Stomach (tissue), 9 donors: ENCODE measurements around the gene BABAM1. TPM values are rescaled to one million over a fixed set of nuclear protein-coding genes. Genes with fewer than 3 reads are reported as not detected.
A peak's percentile ranks its signal among the peaks of the same experiment; 100 is the strongest.

Source experiments
- DNase-seq, 2 donors: peaks; one replicate each; pipeline versions ENCODE4 v3.0.0 to v3.0.0-alpha.2; 2013 to 2019
- H3K27ac ChIP-seq, 5 donors: fragments of 200-600 bp in 4 of 5; sonication (generic) in 4 of 5; one replicate each; pipeline ENCODE4 v1.5.1; 2013 to 2019; ENCODE audit warnings: mild to moderate bottlenecking in 1 of 5, moderate library complexity in 1 of 5
- H3K27me3 ChIP-seq, 3 donors: fragments of 200-600 bp; sonication (generic); one replicate each; pipeline ENCODE4 v1.5.1; 2017 to 2019; ENCODE audit warnings: mixed run types in 1 of 3
- H3K36me3 ChIP-seq, 4 donors: fragments of 200-600 bp; sonication (generic); 1 replicate in 3 of 4; 2 replicates in 1 of 4; pipeline ENCODE4 v1.5.1; 2016 to 2019
- H3K4me1 ChIP-seq, 4 donors: fragments of 200-600 bp; sonication (generic); one replicate each; pipeline ENCODE4 v1.5.1; 2016 to 2019
- H3K4me3 ChIP-seq, 4 donors: fragments of 200-600 bp; sonication (generic) in 3 of 4; one replicate each; pipeline ENCODE4 v1.5.1; 2016 to 2019; ENCODE audit warnings: mild to moderate bottlenecking in 1 of 4
- H3K9me3 ChIP-seq, 4 donors: fragments of 200-600 bp; sonication (generic); one replicate each; pipeline ENCODE4 v1.5.1; 2016 to 2019
- CTCF ChIP-seq, 7 experiments: fragments of 450-650 bp in 4 of 7; fragments of 200-600 bp in 3 of 7; sonication (generic) in 3 of 7; IDR thresholded peaks; one replicate each; pipeline ENCODE4 v1.5.1; 2016 to 2019; ENCODE audit warnings: antibody characterized with exemption in 7 of 7, control low read depth in 2 of 7, mild to moderate bottlenecking in 1 of 7
- EP300 ChIP-seq: sonication (generic); formaldehyde crosslinking; IDR thresholded peaks from one replicate; pipeline ENCODE4 v1.6.1; 2017; ENCODE audit warnings: antibody characterized with exemption
- POLR2A ChIP-seq, 4 donors: fragments of 450-650 bp; IDR thresholded peaks; one replicate each; pipeline ENCODE4 v1.6.1; 2016; ENCODE audit warnings: antibody characterized with exemption in 4 of 4, control low read depth in 2 of 4, mild to moderate bottlenecking in 1 of 4, moderate library complexity in 1 of 4
- POLR2AphosphoS5 ChIP-seq, 3 donors: sonication (generic); formaldehyde crosslinking; IDR thresholded peaks; one replicate each; pipeline ENCODE4 v1.6.1; 2016; ENCODE audit warnings: antibody characterized with exemption in 3 of 3
- WGBS, 5 donors: extraction: QIAGEN DNeasy Blood & Tissue Kit in 3 of 5; methylation state at CpG; one replicate each; pipeline versions ENCODE4 v1.1.5 to v1.1.7; 2013 to 2018; 5-methylcytosine and 5-hydroxymethylcytosine counted together
- intact Hi-C: fragments of 100-400 bp; cut with DNase I; formaldehyde crosslinking; loops from one replicate; pipeline ENCODE4 v1.15.1; 2023; ENCODE audit warnings: low total_unique reads
- polyA plus RNA-seq, 3 donors: library from polyadenylated mRNA; stranded (reverse); fragments of 200-250 nt; gene quantifications; one replicate each; pipeline ENCODE4 v1.2.3, GENCODE V29; 2013
- total RNA-seq, 5 donors: library from RNA; depleted of rRNA; stranded (reverse); fragments of >200 nt; gene quantifications; one replicate each; pipeline versions ENCODE4 v1.1.0 to v1.2.3, GENCODE V29; 2014 to 2016
- donor health status: healthy with polysubstance abuse.
- donor health status: Bipolar disorder and iron deficiency.
- donor health status: healthy.

BABAM1 gene
- total and polyA plus RNA-seq, 8 donors = 26.2 to 146 (median 73.1) TPM

GRCh38 chr19:17302391-17303166 lies 35.3 kb downstream of the BABAM1 start:
- H3K27ac ChIP-seq = peak overlapping the region; percentile 66 to 92 (median 90)
- DNase-seq = no peak

GRCh38 chr19:17303167-17303939 lies 36.1 kb downstream of the BABAM1 start, which contains the start of gene ABHD8:
TSS of gene ABHD8 (minus strand) at chr19:17303425. CDS start at chr19:17301616, 1,809 bp downstream.
- DNase-seq = peak; percentile 97 to 98
- Histone ChIP-seq H3K4me3 (peak within 1 kb of the TSS; percentile 61 to 89 (median 72)), H3K27ac (peak within 1 kb of the TSS; percentile 66 to 92 (median 90)), H3K4me1 (peaks cover 21 to 71% (median 59%) of the 10 kb centered on the region in 4 donors), H3K9me3 (peaks cover 0 to under 1% (median 0%) of the 10 kb centered on the region in 4 donors), H3K36me3 (peaks cover 0 to 25% (median 15%) of the 10 kb centered on the region in 4 donors), H3K27me3 (no peaks in the 10 kb centered on the region)
- intact Hi-C loops = no loop called here
- TF ChIP-seq POLR2A (IDR thresholded peaks at IDR 0.05) (no peak), CTCF (IDR thresholded peaks at IDR 0.05) (peak in 5 of 7 experiments; percentile 46 to 80 (median 73)), POLR2AphosphoS5 (IDR thresholded peaks at IDR 0.05) (peak in 2 of 3 donors; percentile 59 to 81), EP300 (no peak)
- WGBS, 5 donors = 1 to 2% (median 2%) methylated on average over 13 to 52 of the region's 52 CpGs

More at GRCh38 chr19:17302391-17303166, 35.3 kb downstream of the BABAM1 start:
- intact Hi-C loops = no loop called here
- Histone ChIP-seq H3K36me3 (peaks cover 0 to 30% (median 17%) of the 10 kb centered on the region in 4 donors), H3K27me3 (no peaks in the 10 kb centered on the region), H3K9me3 (peaks cover 0 to 5% (median 0%) of the 10 kb centered on the region in 4 donors), H3K4me1 (peaks cover 21 to 70% (median 57%) of the 10 kb centered on the region in 4 donors), H3K4me3 (peak overlapping the region; percentile 61 to 89 (median 72))
- WGBS, 5 donors = 11 to 44% (median 15%) methylated on average over 4 to 29 of the region's 29 CpGs
- TF ChIP-seq POLR2AphosphoS5 (IDR thresholded peaks at IDR 0.05) (no peak), EP300 (no peak), POLR2A (IDR thresholded peaks at IDR 0.05) (no peak), CTCF (IDR thresholded peaks at IDR 0.05) (no peak)

- H3K4me1 ChIP-seq = peaks cover 24 to 75% (median 61%) of the 10 kb centered on the region in 4 donors
- H3K27ac ChIP-seq = peak overlapping the region in 4 of 5 donors; percentile 77 to 92 (median 91)
- no peak for TF ChIP-seq POLR2A (IDR thresholded peaks at IDR 0.05)
- TF ChIP-seq CTCF (IDR thresholded peaks at IDR 0.05) = no peak
- TF ChIP-seq POLR2AphosphoS5 (IDR thresholded peaks at IDR 0.05) = no peak
- TF ChIP-seq EP300 = no peak
- H3K4me3 ChIP-seq = peak overlapping the region in 3 of 4 donors; percentile 61 to 73 (median 71)
- DNase-seq = peak in 1 of 2 donors; percentile 36
- intact Hi-C loops = no loop called here
- no peaks in the 10 kb centered on the region for H3K27me3 ChIP-seq
- WGBS, 5 donors = 57 to 79% (median 69%) methylated on average over 12 of the region's 12 CpGs
- H3K36me3 ChIP-seq = peaks cover 0 to 19% (median 12%) of the 10 kb centered on the region in 4 donors
- no peaks in the 10 kb centered on the region for H3K9me3 ChIP-seq
These were observed 36.7 kb downstream of the BABAM1 start for GRCh38 chr19:17303940-17304267.
